ENCODE measurements around the gene MLN. TPM values are rescaled to one million over a fixed set of nuclear protein-coding genes. Genes with fewer than 3 reads are reported as not detected.
A peak's percentile ranks its signal among the peaks of the same experiment; 100 is the strongest.

The MLN gene
- total RNA-seq, 1 donor from 2014 or later: not detected

GRCh38 chr6:33763483-33763882 lies 40.3 kb downstream of the MLN start:
- no peak for ATAC-seq
- intact Hi-C loops (cut with DNase I): no loop called here

GRCh38 chr6:33762713-33763112 lies 41.1 kb downstream of the MLN start:
- intact Hi-C loops (cut with DNase I): no loop called here
- DNase-seq (ENCODE audit: low spot score) (no peak), ATAC-seq (no peak)

More at GRCh38 chr6:33763483-33763882, 40.3 kb downstream of the MLN start:
- no peak for DNase-seq (ENCODE audit: low spot score)

- intact Hi-C loops (cut with DNase I): no loop called here
- ATAC-seq: peak; percentile 81
Measured at GRCh38 chr6:33761922-33762629, 41.7 kb downstream of the MLN start.

DNA sequence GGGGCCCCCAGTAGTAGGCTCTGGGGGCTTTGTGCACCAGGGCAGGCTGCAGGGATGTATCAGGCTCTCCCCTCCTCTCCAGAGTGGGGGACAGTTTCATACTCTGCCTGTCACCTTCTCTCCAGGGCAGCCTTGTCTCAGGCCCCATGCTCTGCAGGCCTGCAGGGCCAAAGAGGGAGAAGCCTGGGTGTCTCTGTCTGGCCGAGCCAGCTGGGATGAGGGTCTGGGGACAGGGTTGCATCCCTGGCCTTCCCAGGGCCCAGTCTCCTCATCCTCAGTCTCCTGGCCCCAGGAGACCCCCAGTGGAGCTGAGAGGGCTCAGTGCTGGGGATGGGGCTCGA lies 42.3 kb downstream of the MLN start:
- DNase-seq (ENCODE audit: low spot score) (no peak), ATAC-seq (no peak)
- intact Hi-C loops (cut with DNase I): no loop called here

More at GRCh38 chr6:33761922-33762629, 41.7 kb downstream of the MLN start:
- DNase-seq (ENCODE audit: low spot score): no peak

GRCh38 chr6:33759887-33760629 lies 43.7 kb downstream of the MLN start:
- DNase-seq (ENCODE audit: low spot score) (no peak), ATAC-seq (no peak)
- intact Hi-C loops (cut with DNase I): no loop called here

DNA sequence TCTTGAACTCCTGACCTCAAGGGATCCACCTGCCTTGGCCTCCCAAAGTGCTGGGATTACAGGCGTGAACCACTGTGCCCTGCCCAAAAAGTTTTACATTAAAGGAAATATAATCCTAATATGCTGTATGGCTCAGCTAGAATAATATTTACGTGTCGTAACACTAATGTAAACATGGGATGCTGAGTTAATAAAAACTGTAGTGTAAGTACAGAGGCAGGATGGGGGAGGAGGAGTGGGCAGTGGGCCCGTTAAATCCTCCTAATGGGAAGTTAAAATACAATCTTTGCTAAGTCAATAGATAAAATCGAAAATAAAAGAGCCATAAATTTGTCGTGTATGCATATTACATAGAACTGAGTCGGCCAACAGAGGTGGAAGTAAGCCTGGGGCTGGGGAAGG lies 45.0 kb downstream of the MLN start:
- no peak for ATAC-seq
- DNase-seq (ENCODE audit: low spot score): no peak
- intact Hi-C loops (cut with DNase I): no loop called here

DNA sequence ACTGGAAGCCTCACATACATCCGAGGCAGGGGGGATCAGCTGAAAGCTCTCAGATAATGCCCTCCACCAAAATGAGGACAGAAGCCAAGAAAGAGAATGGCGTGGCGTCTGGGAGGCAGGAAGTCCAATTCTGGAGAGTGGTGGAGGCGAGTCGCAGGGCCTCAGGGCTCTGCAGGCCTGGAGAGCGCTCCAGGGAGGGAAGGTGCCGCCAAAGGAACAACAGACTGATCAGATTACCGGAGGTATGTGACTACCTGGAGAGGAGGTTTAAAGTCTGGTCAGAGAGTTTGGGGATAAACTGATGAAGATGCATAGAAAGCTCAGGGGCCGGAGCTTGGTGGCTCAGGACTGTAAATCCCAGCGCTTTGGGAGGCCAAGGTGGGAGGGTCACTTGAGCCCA lies 45.9 kb downstream of the MLN start:
- no peak for ATAC-seq
- no peak for DNase-seq (ENCODE audit: low spot score)
- intact Hi-C loops (cut with DNase I): no loop called here

DNA sequence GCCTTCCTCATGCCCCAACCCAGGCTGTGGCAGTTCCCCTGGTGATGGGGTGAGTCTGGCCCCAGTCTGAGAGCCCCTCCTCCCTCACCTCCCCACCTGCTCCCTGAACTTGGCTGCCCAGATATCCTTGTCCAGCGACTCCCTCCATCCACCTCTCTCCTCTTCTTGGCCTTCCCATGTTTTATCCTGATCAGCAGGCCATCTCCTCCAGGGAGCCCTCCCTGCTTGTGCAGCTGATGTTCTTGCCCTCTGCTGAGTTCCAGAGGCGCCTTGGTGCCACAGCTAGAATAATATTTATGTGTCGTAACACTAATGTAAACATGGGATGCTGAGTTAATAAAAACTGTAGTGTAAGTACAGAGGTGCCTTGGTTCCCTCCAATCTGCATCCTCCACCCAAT lies 46.7 kb downstream of the MLN start:
- DNase-seq (ENCODE audit: low spot score) (no peak), ATAC-seq (no peak)
- intact Hi-C loops (cut with DNase I): no loop called here

- intact Hi-C loops (cut with DNase I): no loop called here
- ATAC-seq (no peak), DNase-seq (ENCODE audit: low spot score) (no peak)
Measured at GRCh38 chr6:33756211-33756954, 47.4 kb downstream of the MLN start.

DNA sequence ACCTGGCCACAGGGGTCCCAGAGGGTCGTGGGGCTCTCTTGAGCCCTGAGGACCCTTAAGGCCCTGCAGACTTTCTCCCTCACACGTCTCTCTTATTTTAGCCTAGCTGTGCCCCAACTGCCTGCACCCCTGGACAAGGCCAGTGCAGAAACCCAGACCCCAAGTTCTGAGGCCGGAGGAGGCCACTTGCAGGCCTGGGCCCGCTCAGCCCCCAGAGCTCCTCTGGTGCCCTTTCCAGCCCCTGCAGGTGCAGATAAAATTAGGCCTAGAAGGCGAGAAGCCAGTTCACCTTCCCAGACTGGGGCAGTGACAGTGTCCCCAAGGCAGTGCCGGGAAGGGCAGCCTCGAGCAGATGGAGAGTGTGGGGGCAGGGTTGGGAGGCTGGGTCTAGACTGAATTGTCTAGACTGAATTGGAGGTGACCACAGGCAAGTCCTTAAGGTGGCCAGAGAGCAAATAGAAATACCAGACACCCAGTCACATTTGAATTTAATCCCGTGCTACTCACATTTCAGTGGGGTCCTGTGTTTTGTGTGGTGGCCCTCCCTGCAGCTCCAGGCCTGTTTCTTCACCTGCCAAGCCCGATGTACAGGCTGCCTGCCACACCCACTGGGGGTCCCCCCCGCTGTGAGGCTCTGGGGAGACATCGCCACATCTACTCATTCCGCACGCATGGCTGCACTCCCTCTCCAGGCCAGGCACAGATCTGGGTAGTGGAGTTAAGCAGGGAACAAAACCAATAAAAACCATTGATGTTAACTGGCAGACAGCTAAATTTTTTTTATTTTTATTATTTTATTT lies 48.5 kb downstream of the MLN start:
- DNase-seq (ENCODE audit: low spot score) (no peak), ATAC-seq (no peak)
- intact Hi-C loops (cut with DNase I): no loop called here

DNA sequence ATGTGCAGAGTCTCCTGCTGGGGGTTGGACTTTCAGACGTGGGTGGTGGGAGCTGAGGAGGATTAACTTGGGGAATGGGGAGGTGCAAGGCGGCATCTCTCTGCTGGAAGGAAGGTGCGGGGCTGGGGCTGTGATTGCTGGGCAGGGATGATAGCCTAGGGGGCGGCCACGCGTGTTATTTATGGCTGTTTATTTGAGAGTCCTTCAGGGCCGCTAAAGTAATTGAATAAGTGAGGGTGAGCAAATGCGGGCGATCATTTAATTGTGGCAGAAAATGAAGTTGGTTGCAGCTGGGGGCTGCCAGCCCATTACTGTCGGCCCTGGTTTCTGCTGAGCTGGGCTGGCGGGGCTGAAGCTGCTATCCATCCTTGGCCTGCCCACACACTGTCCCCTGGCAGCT lies 49.6 kb downstream of the MLN start:
- intact Hi-C loops (cut with DNase I): no loop called here
- DNase-seq (ENCODE audit: low spot score) (no peak), ATAC-seq (no peak)

- intact Hi-C loops (cut with DNase I): no loop called here
- ATAC-seq (no peak), DNase-seq (ENCODE audit: low spot score) (no peak)
Measured at GRCh38 chr6:33752646-33753015, 51.2 kb downstream of the MLN start.

GRCh38 chr6:33751771-33752645 lies 51.8 kb downstream of the MLN start:
- ATAC-seq (no peak), DNase-seq (ENCODE audit: low spot score) (no peak)
- intact Hi-C loops (cut with DNase I): no loop called here

GRCh38 chr6:33750244-33750991 lies 53.4 kb downstream of the MLN start:
- intact Hi-C loops (cut with DNase I): no loop called here
- no peak for DNase-seq (ENCODE audit: low spot score)
- ATAC-seq: peak; percentile 50

GRCh38 chr6:33749401-33749800 lies 54.4 kb downstream of the MLN start:
- intact Hi-C loops (cut with DNase I): no loop called here
- DNase-seq (ENCODE audit: low spot score) (no peak), ATAC-seq (no peak)

DNA sequence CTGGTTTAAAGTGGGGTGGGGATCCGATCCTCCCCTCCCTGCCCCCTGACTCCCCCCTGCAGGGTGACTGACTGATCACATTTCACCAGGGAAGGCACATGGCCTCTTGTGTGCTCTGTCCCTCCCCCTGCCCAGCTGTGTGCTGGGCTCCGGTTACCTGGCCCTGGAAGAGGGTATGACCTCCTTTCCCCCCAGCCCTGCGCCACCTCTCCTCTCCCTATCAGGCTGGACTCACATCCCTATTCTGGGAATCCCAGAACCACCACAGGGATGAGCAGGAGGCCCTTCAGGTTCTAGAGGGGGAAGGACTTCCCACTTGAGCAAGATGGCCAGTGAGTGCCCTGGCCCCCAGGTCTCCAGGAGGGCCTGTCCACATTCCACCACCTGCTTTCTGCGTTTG lies 55.0 kb downstream of the MLN start:
- DNase-seq (ENCODE audit: low spot score): no peak
- intact Hi-C loops (cut with DNase I): no loop called here

DNA sequence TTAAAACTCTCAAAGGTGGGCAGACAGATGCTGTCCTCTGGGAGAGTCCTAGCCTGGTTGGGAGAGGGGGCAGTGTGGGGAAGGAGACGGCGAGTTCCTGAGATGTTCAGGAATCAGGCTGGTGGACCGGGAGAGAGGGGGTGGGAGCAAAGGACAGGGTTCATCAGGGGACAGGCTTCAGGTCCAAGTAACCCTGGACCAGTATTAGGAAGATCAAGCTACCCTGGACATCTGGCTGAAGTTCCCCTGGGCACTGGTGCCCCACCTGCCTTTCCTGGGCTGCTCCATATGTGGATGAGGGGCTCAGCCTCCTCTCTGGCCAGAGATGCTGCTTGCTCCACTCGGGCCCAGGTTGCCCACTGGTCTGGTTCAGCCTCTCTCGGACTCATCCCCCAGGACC lies 56.0 kb downstream of the MLN start:
- no peak for ATAC-seq
- no peak for DNase-seq (ENCODE audit: low spot score)
- intact Hi-C loops (cut with DNase I): no loop called here

More for the DNA sequence above, 55.0 kb downstream of the MLN start:
- no peak for ATAC-seq

GRCh38 chr6:33746651-33747100 lies 57.1 kb downstream of the MLN start, which contains the start of gene IP6K3:
IP6K3 (minus strand) TSS chr6:33746905; CDS start chr6:33735476, 11,429 bp downstream.
- intact Hi-C loops (cut with DNase I): no loop called here
- peak; percentile 3 for ATAC-seq
- no peak for DNase-seq (ENCODE audit: low spot score)

Data from sciatic nerve (tissue), 2 donors.